Measurements from ENCODE around the gene SHMT2. TPM values are rescaled to one million over a fixed set of nuclear protein-coding genes. Genes with fewer than 3 reads are reported as not detected.

The SHMT2 gene
- total RNA-seq, 1 experiment from 2014 or later, result 67.1 TPM

- in situ Hi-C loops (cut with HindIII; ENCODE audit: low pct_unique_long_range_greater_than_20kb, low sequenced_read_pairs), result no loop called here
- Histone ChIP-seq H3K27me3 (ENCODE audit: control insufficient read depth, insufficient read depth, low read length) (no peaks in the 10 kb centered on the region), H3K4me3 (ENCODE audit: low read depth in 2 of 2, low read length in 2 of 2) (no peak overlapping the region), H3K36me3 (ENCODE audit: control insufficient read depth, insufficient read depth, low read length) (no peaks in the 10 kb centered on the region), H3K4me1 (ENCODE audit: control insufficient read depth, insufficient read depth, low read length) (no peaks in the 10 kb centered on the region), H3K27ac (ENCODE audit: low read length) (no peak overlapping the region), H3K9me3 (ENCODE audit: control insufficient read depth, insufficient read depth, low read depth, low read length) (no peaks in the 10 kb centered on the region)
- CTCF ChIA-PET, result no interaction called here
- no peak for ATAC-seq
- POLR2A ChIA-PET, result no interaction called here
- DNase-seq (ENCODE audit: low read depth, low spot score), result no peak
- intact Hi-C loops (cut with micrococcal nuclease; ENCODE audit: unreplicated experiment), result no loop called here
- TF ChIP-seq POLR2AphosphoS5 (IDR thresholded peaks at IDR 0.05; ENCODE audit: low read depth, low read length) (no peak), SIN3A (IDR thresholded peaks at IDR 0.05; ENCODE audit: borderline replicate concordance, insufficient read depth, low read depth, low read length) (no peak), TCF7L2 (IDR thresholded peaks at IDR 0.05; ENCODE audit: low read depth, low read length) (no peak), CTCF (IDR thresholded peaks at IDR 0.05) (no peak), REST (IDR thresholded peaks at IDR 0.05; ENCODE audit: insufficient read depth in 1 of 2, low read depth in 2 of 2, low read length in 1 of 2) (no peak)
- BruUV-seq (replicated peaks), result no TSS peak
These were observed 25.2 kb downstream of the SHMT2 start for GRCh38 chr12:57254506-57255280.

GRCh38 chr12:57255916-57256315 is 26.4 kb downstream of the SHMT2 start:
- ChIA-PET CTCF (no interaction called here), POLR2A (no interaction called here)
- BruUV-seq (replicated peaks), result no TSS peak
- Histone ChIP-seq H3K4me3 (ENCODE audit: low read depth in 2 of 2, low read length in 2 of 2) (no peak overlapping the region), H3K27me3 (ENCODE audit: control insufficient read depth, insufficient read depth, low read length) (no peaks in the 10 kb centered on the region), H3K27ac (ENCODE audit: low read length) (no peak overlapping the region), H3K4me1 (ENCODE audit: control insufficient read depth, insufficient read depth, low read length) (no peaks in the 10 kb centered on the region), H3K36me3 (ENCODE audit: control insufficient read depth, insufficient read depth, low read length) (no peaks in the 10 kb centered on the region), H3K9me3 (ENCODE audit: control insufficient read depth, insufficient read depth, low read depth, low read length) (no peaks in the 10 kb centered on the region)
- ATAC-seq (no peak), DNase-seq (ENCODE audit: low read depth, low spot score) (no peak)
- TF ChIP-seq SIN3A (IDR thresholded peaks at IDR 0.05; ENCODE audit: borderline replicate concordance, insufficient read depth, low read depth, low read length) (no peak), TCF7L2 (IDR thresholded peaks at IDR 0.05; ENCODE audit: low read depth, low read length) (no peak), REST (IDR thresholded peaks at IDR 0.05; ENCODE audit: insufficient read depth in 1 of 2, low read depth in 2 of 2, low read length in 1 of 2) (no peak), CTCF (IDR thresholded peaks at IDR 0.05) (no peak), POLR2AphosphoS5 (IDR thresholded peaks at IDR 0.05; ENCODE audit: low read depth, low read length) (no peak)
- intact Hi-C loops (cut with micrococcal nuclease; ENCODE audit: unreplicated experiment) (no loop called here), in situ Hi-C loops (cut with HindIII; ENCODE audit: low pct_unique_long_range_greater_than_20kb, low sequenced_read_pairs) (no loop called here)

Measured in Panc1 (cell line).